Vagina (tissue), 2 donors: ENCODE data around the gene PTPRK.

Source experiments
- POLR2A ChIP-seq, 2 donors: fragments of 450-650 bp; IDR thresholded peaks; one replicate each; pipeline ENCODE4 v1.6.1; 2017; ENCODE audit warnings: antibody characterized with exemption in 2 of 2, mild to moderate bottlenecking in 2 of 2, moderate library complexity in 2 of 2
- POLR2AphosphoS5 ChIP-seq, 2 donors: sonication (generic); formaldehyde crosslinking; IDR thresholded peaks; one replicate each; pipeline ENCODE4 v1.9.0; 2017; ENCODE audit warnings: antibody characterized with exemption in 2 of 2, mild to moderate bottlenecking in 2 of 2, low read depth in 1 of 2; ENCODE audit not compliant: insufficient read depth in 1 of 2
- TF ChIP-seq, protein P1 (sequence below), 3 experiments: fragments of 450-650 bp in 2 of 3; fragments of 200-600 bp in 1 of 3; sonication (generic) in 1 of 3; IDR thresholded peaks; one replicate each; pipeline ENCODE4 v1.5.1; 2017 to 2019; ENCODE audit warnings: antibody characterized with exemption in 3 of 3, mild to moderate bottlenecking in 2 of 3, moderate library complexity in 2 of 3

DNA sequence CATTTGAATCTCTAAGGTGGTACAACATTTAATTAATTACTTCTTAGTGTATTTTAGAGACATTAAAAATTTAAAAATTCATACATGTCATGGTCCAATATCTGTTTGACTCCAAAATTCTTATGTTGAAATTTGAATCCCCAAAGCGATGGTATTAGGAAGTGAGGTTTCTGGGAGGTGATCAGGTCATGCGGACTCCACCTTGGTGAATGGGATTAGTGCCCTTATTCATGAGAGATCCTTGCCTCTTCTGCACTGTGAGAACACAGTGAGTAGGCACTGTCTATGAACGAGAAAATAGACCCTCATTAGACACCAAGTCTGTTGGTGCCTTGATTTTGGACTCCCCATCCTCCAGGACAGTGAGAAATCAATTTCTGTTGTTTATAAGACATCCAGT lies 254.7 kb downstream of the PTPRK start:
- TF ChIP-seq, protein P1, sequence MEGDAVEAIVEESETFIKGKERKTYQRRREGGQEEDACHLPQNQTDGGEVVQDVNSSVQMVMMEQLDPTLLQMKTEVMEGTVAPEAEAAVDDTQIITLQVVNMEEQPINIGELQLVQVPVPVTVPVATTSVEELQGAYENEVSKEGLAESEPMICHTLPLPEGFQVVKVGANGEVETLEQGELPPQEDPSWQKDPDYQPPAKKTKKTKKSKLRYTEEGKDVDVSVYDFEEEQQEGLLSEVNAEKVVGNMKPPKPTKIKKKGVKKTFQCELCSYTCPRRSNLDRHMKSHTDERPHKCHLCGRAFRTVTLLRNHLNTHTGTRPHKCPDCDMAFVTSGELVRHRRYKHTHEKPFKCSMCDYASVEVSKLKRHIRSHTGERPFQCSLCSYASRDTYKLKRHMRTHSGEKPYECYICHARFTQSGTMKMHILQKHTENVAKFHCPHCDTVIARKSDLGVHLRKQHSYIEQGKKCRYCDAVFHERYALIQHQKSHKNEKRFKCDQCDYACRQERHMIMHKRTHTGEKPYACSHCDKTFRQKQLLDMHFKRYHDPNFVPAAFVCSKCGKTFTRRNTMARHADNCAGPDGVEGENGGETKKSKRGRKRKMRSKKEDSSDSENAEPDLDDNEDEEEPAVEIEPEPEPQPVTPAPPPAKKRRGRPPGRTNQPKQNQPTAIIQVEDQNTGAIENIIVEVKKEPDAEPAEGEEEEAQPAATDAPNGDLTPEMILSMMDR (IDR thresholded peaks at IDR 0.05): no peak
- TF ChIP-seq POLR2A (IDR thresholded peaks at IDR 0.05) (no peak), POLR2AphosphoS5 (IDR thresholded peaks at IDR 0.05; ENCODE audit: insufficient read depth in 1 of 2, low read depth in 1 of 2) (no peak)
